B cell (primary cell): ENCODE measurements around the gene LRPPRC. TPM values are rescaled to one million over a fixed set of nuclear protein-coding genes. Genes with fewer than 3 reads are reported as not detected.

ENCODE experiments used
- ATAC-seq: fragments of 200-7000 bp; cut with Tn5 transposase; one replicate; pipeline ENCODE4 v1.10.0; 2021; ENCODE audit warnings: low read depth, mild to moderate bottlenecking, moderate number of reproducible peaks, moderate library complexity
- CTCF ChIA-PET: fragments of 350-600 bp; sonication (Branson Sonifier 250); formaldehyde crosslinking; loops from one replicate; lab custom pipeline; 2021; ENCODE audit warnings: antibody characterized with exemption, inconsistent platforms; lab: Charles Lee
- POLR2A ChIA-PET: fragments of 350-600 bp; sonication (Branson Sonifier 250); formaldehyde crosslinking; loops from one replicate; lab custom pipeline; 2021; ENCODE audit warnings: antibody characterized with exemption; lab: Charles Lee
- DNase-seq: peaks from one replicate; pipeline ENCODE4 v3.0.0; 2013
- H2AFZ ChIP-seq: 2 replicates; pipeline ENCODE4 v1.6.1; 2012; ENCODE audit warnings: mild to moderate bottlenecking, low read depth, low read length; ENCODE audit not compliant: insufficient read depth, poor library complexity, severe bottlenecking
- H3K27ac ChIP-seq, 2 donors: 1 replicate in 1 of 2; 2 replicates in 1 of 2; pipeline ENCODE4 v1.5.1; 2012 to 2013; ENCODE audit warnings: low read length in 2 of 2, mild to moderate bottlenecking in 2 of 2, moderate library complexity in 1 of 2
- H3K27me3 ChIP-seq, 4 experiments: fragments of 200-600 bp in 1 of 4; sonication (generic) in 1 of 4; replicated peaks in 1 of 4; 1 replicate in 2 of 4; 2 replicates in 2 of 4; pipeline versions ENCODE4 v1.6.1 to v1.7.0; 2013 to 2016; ENCODE audit warnings: low read length in 3 of 4, mild to moderate bottlenecking in 2 of 4, mixed read lengths in 1 of 4, moderate library complexity in 1 of 4; ENCODE audit not compliant: insufficient read depth in 4 of 4, control insufficient read depth in 3 of 4; ENCODE audit errors: control extremely low read depth in 1 of 4
- H3K36me3 ChIP-seq, 2 experiments: replicated peaks in 1 of 2; 1 replicate in 1 of 2; 2 replicates in 1 of 2; pipeline versions ENCODE4 v1.6.1 to v1.7.1; 2013; ENCODE audit warnings: low read length in 1 of 2; ENCODE audit not compliant: insufficient read depth in 2 of 2, control insufficient read depth in 1 of 2; ENCODE audit errors: control extremely low read depth in 1 of 2, extremely low read depth in 1 of 2
- H3K4me1 ChIP-seq, 2 donors: fragments of 200-600 bp in 1 of 2; sonication (generic) in 1 of 2; 1 replicate in 1 of 2; 2 replicates in 1 of 2; pipeline versions ENCODE4 v1.5.1 to v1.6.1; 2013 to 2017; ENCODE audit warnings: low read length in 2 of 2; ENCODE audit not compliant: control insufficient read depth in 2 of 2, insufficient read depth in 2 of 2
- H3K4me2 ChIP-seq: replicated peaks from 2 replicates; pipeline ENCODE3; 2012; ENCODE audit warnings: mild to moderate bottlenecking, low read depth, low read length; ENCODE audit not compliant: poor library complexity, severe bottlenecking
- H3K4me3 ChIP-seq, 5 experiments: fragments of 200-600 bp in 1 of 5; sonication (generic) in 1 of 5; 1 replicate in 3 of 5; 2 replicates in 2 of 5; pipeline versions ENCODE4 v1.5.1 to v1.7.0; 2011 to 2016; ENCODE audit warnings: low read length in 4 of 5, mild to moderate bottlenecking in 4 of 5, low read depth in 2 of 5, control low read depth in 1 of 5, moderate library complexity in 1 of 5; ENCODE audit not compliant: insufficient read depth in 1 of 5; ENCODE audit errors: control extremely low read depth in 1 of 5, extremely low read depth in 1 of 5
- H3K79me2 ChIP-seq: fragments of 200-600 bp; sonication (generic); one replicate; pipeline ENCODE4 v1.6.0; 2016; ENCODE audit warnings: low read length; ENCODE audit not compliant: control insufficient read depth, insufficient read depth
- H3K9ac ChIP-seq: fragments of 200-600 bp; sonication (generic); 2 replicates; pipeline ENCODE4 v1.6.1; 2017; ENCODE audit warnings: mild to moderate bottlenecking, low read length, moderate library complexity
- H3K9me3 ChIP-seq, 3 donors: one replicate each; pipeline versions ENCODE4 v1.6.1 to v1.7.1; 2013; ENCODE audit warnings: low read length in 2 of 3; ENCODE audit not compliant: control insufficient read depth in 2 of 3, insufficient read depth in 1 of 3; ENCODE audit errors: control extremely low read depth in 1 of 3
- H4K20me1 ChIP-seq: 2 replicates; pipeline ENCODE4 v1.6.0; 2012; ENCODE audit warnings: mild to moderate bottlenecking, low read length; ENCODE audit not compliant: insufficient read depth, control insufficient read depth, poor library complexity, severe bottlenecking
- H3K27ac Mint-ChIP-seq: one replicate; pipeline ENCODE4 v1.8.0; 2021; ENCODE audit warnings: mixed read lengths
- H3K27me3 Mint-ChIP-seq: one replicate; pipeline ENCODE4 v1.8.0; 2021; ENCODE audit warnings: mixed read lengths
- H3K4me1 Mint-ChIP-seq: one replicate; pipeline ENCODE4 v1.8.0; 2021; ENCODE audit warnings: mixed read lengths
- H3K4me3 Mint-ChIP-seq: one replicate; pipeline ENCODE4 v1.8.0; 2021; ENCODE audit warnings: mixed read lengths
- H3K9me3 Mint-ChIP-seq: one replicate; pipeline ENCODE4 v1.8.0; 2022; ENCODE audit warnings: mixed read lengths; ENCODE audit not compliant: insufficient read depth
- EZH2 ChIP-seq: IDR thresholded peaks from 2 replicates; pipeline ENCODE4 v1.6.1; 2012; ENCODE audit warnings: borderline replicate concordance, low read depth, mild to moderate bottlenecking, moderate library complexity, low read length; ENCODE audit not compliant: insufficient read depth, poor library complexity, severe bottlenecking
- WGBS: methylation state at CpG from one replicate; pipeline ENCODE4 v1.1.5; 2013; ENCODE audit warnings: missing lambda C conversion rate; ENCODE audit not compliant: insufficient coverage; 5-methylcytosine and 5-hydroxymethylcytosine counted together
- intact Hi-C: fragments of 100-400 bp; cut with micrococcal nuclease; formaldehyde crosslinking; loops from one replicate; pipeline ENCODE4 v1.10.0; 2022
- polyA plus RNA-seq: library from polyadenylated mRNA; depleted of rRNA; stranded (reverse); fragments of >200 nt; gene quantifications from 2 replicates; pipeline ENCODE4 v1.2.3, GENCODE V29; 2012
- total RNA-seq, 2 donors: library from RNA; stranded (reverse); fragments of 120-200 nt in 1 of 2; gene quantifications; 1 replicate in 1 of 2; 2 replicates in 1 of 2; pipeline versions ENCODE4 v1.2.3 to v1.2.4, GENCODE V29; 2013 to 2022
- TF ChIP-seq, protein P1 (sequence below): fragments of 200-600 bp; IDR thresholded peaks from one replicate; pipeline ENCODE4 v1.8.0; 2022; ENCODE audit warnings: antibody characterized with exemption, mild to moderate bottlenecking

Gene LRPPRC
- total and polyA plus RNA-seq, 2 donors (not counting 1 experiment from before 2014, with no cell fraction given) = 17.6 to 75.6 TPM

- no peaks in the 10 kb centered on the region for H3K9me3 ChIP-seq
- no peak overlapping the region for H2AFZ ChIP-seq
- peaks cover 3 to 87% of the 10 kb centered on the region in 2 experiments for H3K36me3 ChIP-seq
- Mint-ChIP-seq H3K9me3 (no peaks in the 10 kb centered on the region), H3K27me3 (no peaks in the 10 kb centered on the region), H3K4me1 (no peaks in the 10 kb centered on the region), H3K27ac (no peak overlapping the region), H3K4me3 (no peak overlapping the region)
- no peak overlapping the region for H3K27ac ChIP-seq
- H3K4me3 ChIP-seq = no peak overlapping the region
- CTCF ChIA-PET = interaction anchor here (1.0 to 1.1 kb wide), 2 partner anchors 9 kb away, joined by 3 to 4 read pairs; no protein-coding TSS in a partner anchor
- no peak for DNase-seq
- no peaks in the 10 kb centered on the region for H4K20me1 ChIP-seq
- no peak overlapping the region for H3K9ac ChIP-seq
- no peak overlapping the region for H3K4me2 ChIP-seq
- ATAC-seq = no peak
- POLR2A ChIA-PET = no interaction called here
- TF ChIP-seq, protein P1, sequence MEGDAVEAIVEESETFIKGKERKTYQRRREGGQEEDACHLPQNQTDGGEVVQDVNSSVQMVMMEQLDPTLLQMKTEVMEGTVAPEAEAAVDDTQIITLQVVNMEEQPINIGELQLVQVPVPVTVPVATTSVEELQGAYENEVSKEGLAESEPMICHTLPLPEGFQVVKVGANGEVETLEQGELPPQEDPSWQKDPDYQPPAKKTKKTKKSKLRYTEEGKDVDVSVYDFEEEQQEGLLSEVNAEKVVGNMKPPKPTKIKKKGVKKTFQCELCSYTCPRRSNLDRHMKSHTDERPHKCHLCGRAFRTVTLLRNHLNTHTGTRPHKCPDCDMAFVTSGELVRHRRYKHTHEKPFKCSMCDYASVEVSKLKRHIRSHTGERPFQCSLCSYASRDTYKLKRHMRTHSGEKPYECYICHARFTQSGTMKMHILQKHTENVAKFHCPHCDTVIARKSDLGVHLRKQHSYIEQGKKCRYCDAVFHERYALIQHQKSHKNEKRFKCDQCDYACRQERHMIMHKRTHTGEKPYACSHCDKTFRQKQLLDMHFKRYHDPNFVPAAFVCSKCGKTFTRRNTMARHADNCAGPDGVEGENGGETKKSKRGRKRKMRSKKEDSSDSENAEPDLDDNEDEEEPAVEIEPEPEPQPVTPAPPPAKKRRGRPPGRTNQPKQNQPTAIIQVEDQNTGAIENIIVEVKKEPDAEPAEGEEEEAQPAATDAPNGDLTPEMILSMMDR = no peak
- TF ChIP-seq EZH2 = no peak
- no peaks in the 10 kb centered on the region for H3K79me2 ChIP-seq
- no peaks in the 10 kb centered on the region for H3K27me3 ChIP-seq
- WGBS = 92% methylated on average over 3 of the region's 5 CpGs
- intact Hi-C loops = no loop called here
- H3K4me1 ChIP-seq = no peaks in the 10 kb centered on the region
Observed at GRCh38 chr2:43958397-43959275, 37.2 kb downstream of the LRPPRC start.

GRCh38 chr2:43950383-43951008 lies 45.3 kb downstream of the LRPPRC start:
- no peaks in the 10 kb centered on the region for H4K20me1 ChIP-seq
- H3K4me1 Mint-ChIP-seq = no peaks in the 10 kb centered on the region
- H3K36me3 ChIP-seq = peaks cover 13 to 68% of the 10 kb centered on the region in 2 experiments
- H3K79me2 ChIP-seq = no peaks in the 10 kb centered on the region
- H3K27me3 Mint-ChIP-seq = no peaks in the 10 kb centered on the region
- no peak overlapping the region for H3K4me3 ChIP-seq
- no peak overlapping the region for H3K9ac ChIP-seq
- TF ChIP-seq, protein P1 = peak; percentile 70
- TF ChIP-seq EZH2 = no peak
- 98% methylated on average over 5 of the region's 8 CpGs for WGBS
- H3K4me2 ChIP-seq = no peak overlapping the region
- no peaks in the 10 kb centered on the region for H3K27me3 ChIP-seq
- intact Hi-C loops = no loop called here
- no peaks in the 10 kb centered on the region for H3K4me1 ChIP-seq
- DNase-seq (peak; percentile 55), ATAC-seq (peak; percentile 24)
- CTCF ChIA-PET = interaction anchor here (1.1 to 1.6 kb wide), 2 partner anchors 8 to 442 kb away, joined by 3 to 4 read pairs; no protein-coding TSS in a partner anchor
- H2AFZ ChIP-seq = no peak overlapping the region
- H3K4me3 Mint-ChIP-seq = no peak overlapping the region
- no peak overlapping the region for H3K27ac ChIP-seq
- POLR2A ChIA-PET = no interaction called here
- H3K9me3 Mint-ChIP-seq = no peaks in the 10 kb centered on the region
- no peak overlapping the region for H3K27ac Mint-ChIP-seq
- no peaks in the 10 kb centered on the region for H3K9me3 ChIP-seq
